Suprapubic skin (tissue), 4 donors: ENCODE measurements around the gene KLHL10. TPM values are rescaled to one million over a fixed set of nuclear protein-coding genes. Genes with fewer than 3 reads are reported as not detected.

Experiments used
- DNase-seq, 2 donors: peaks; one replicate each; pipeline ENCODE4 v3.0.0-alpha.2; 2019; ENCODE audit warnings: low spot score in 2 of 2
- H3K27ac ChIP-seq: fragments of 200-600 bp; sonication (generic); one replicate; pipeline ENCODE4 v1.5.1; 2019
- H3K27me3 ChIP-seq: fragments of 200-600 bp; sonication (generic); one replicate; pipeline ENCODE4 v1.5.1; 2019
- H3K36me3 ChIP-seq: fragments of 200-600 bp; sonication (generic); one replicate; pipeline ENCODE4 v1.5.1; 2019
- H3K4me1 ChIP-seq: fragments of 200-600 bp; sonication (generic); one replicate; pipeline ENCODE4 v1.5.1; 2019
- H3K4me3 ChIP-seq: fragments of 200-600 bp; sonication (generic); one replicate; pipeline ENCODE4 v1.5.1; 2019; ENCODE audit warnings: mild to moderate bottlenecking
- H3K9me3 ChIP-seq: fragments of 200-600 bp; sonication (generic); one replicate; pipeline ENCODE4 v1.5.1; 2019
- EP300 ChIP-seq: sonication (generic); formaldehyde crosslinking; IDR thresholded peaks from one replicate; pipeline ENCODE4 v1.6.1; 2017; ENCODE audit warnings: antibody characterized with exemption
- POLR2A ChIP-seq, 2 donors: fragments of 450-650 bp; IDR thresholded peaks; one replicate each; pipeline ENCODE4 v1.6.1; 2017; ENCODE audit warnings: antibody characterized with exemption in 2 of 2, mild to moderate bottlenecking in 2 of 2, moderate library complexity in 2 of 2
- POLR2AphosphoS5 ChIP-seq, 3 donors: sonication (generic); formaldehyde crosslinking; IDR thresholded peaks; one replicate each; pipeline ENCODE4 v1.6.1; 2017; ENCODE audit warnings: antibody characterized with exemption in 3 of 3
- WGBS: methylation state at CpG from one replicate; pipeline ENCODE4 v1.1.5; 2018; 5-methylcytosine and 5-hydroxymethylcytosine counted together
- total RNA-seq, 4 donors: library from RNA; depleted of rRNA; stranded (reverse); fragments of >200 nt; gene quantifications; one replicate each; pipeline ENCODE4 v1.1.0, GENCODE V29; 2016
- TF ChIP-seq, protein P1 (sequence below), 2 donors: fragments of 200-600 bp in 1 of 2; fragments of 450-650 bp in 1 of 2; sonication (generic) in 1 of 2; IDR thresholded peaks; one replicate each; pipeline ENCODE4 v1.5.1; 2016 to 2019; ENCODE audit warnings: antibody characterized with exemption in 2 of 2, mild to moderate bottlenecking in 1 of 2, moderate library complexity in 1 of 2

Gene KLHL10
- total RNA-seq, 4 donors from 2014 or later = 0.30 TPM; not detected in 3

DNA sequence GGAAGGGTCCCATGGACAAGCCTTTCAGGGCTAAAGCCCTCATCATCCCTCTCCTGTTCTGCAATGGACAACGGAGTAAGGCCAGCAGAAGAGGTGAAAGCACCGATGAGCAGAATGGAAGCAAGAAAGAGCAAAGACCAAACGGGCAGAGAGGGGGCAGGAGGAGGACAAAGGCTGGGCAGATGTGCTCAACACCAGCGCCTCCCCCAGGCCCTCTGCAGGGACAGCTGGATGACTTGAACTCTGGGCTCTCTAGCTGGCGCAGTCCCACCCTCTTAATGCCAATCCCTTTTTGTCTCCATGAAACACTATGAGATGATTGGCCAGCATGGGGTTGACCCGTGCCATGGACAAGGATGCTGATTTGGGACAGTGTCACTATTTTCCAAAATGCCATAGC lies 59.1 kb downstream of the KLHL10 start:
- H3K4me3 ChIP-seq = no peak overlapping the region
- H3K27ac ChIP-seq = no peak overlapping the region
- H3K9me3 ChIP-seq = no peaks in the 10 kb centered on the region
- no peak for DNase-seq
- no peaks in the 10 kb centered on the region for H3K27me3 ChIP-seq
- TF ChIP-seq, protein P1, sequence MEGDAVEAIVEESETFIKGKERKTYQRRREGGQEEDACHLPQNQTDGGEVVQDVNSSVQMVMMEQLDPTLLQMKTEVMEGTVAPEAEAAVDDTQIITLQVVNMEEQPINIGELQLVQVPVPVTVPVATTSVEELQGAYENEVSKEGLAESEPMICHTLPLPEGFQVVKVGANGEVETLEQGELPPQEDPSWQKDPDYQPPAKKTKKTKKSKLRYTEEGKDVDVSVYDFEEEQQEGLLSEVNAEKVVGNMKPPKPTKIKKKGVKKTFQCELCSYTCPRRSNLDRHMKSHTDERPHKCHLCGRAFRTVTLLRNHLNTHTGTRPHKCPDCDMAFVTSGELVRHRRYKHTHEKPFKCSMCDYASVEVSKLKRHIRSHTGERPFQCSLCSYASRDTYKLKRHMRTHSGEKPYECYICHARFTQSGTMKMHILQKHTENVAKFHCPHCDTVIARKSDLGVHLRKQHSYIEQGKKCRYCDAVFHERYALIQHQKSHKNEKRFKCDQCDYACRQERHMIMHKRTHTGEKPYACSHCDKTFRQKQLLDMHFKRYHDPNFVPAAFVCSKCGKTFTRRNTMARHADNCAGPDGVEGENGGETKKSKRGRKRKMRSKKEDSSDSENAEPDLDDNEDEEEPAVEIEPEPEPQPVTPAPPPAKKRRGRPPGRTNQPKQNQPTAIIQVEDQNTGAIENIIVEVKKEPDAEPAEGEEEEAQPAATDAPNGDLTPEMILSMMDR (IDR thresholded peaks at IDR 0.05) = no peak
- no peak for TF ChIP-seq POLR2AphosphoS5 (IDR thresholded peaks at IDR 0.05)
- TF ChIP-seq EP300 = no peak
- TF ChIP-seq POLR2A (IDR thresholded peaks at IDR 0.05) = no peak
- H3K4me1 ChIP-seq = peaks cover 20% of the 10 kb centered on the region
- H3K36me3 ChIP-seq = peaks cover 91% of the 10 kb centered on the region
- WGBS = 90% methylated on average over 6 of the region's 6 CpGs

Other genes starting within 250 kb of the KLHL10 start
- gene KRT16, start 225.1 kb upstream of the KLHL10 start, total RNA-seq = 100 to 1,000 TPM in 3 of 4 donors, 10 to 100 TPM in 1; 65.7 to 772 (median 341) TPM
- 1,000 to 10,000 TPM in 2 of 4 donors, 100 to 1,000 TPM in 2; 434 to 2,751 (median 1,314) TPM for gene KRT17, start 213.2 kb upstream of the KLHL10 start, total RNA-seq
- gene EIF1, start 148.9 kb upstream of the KLHL10 start, total RNA-seq = 100 to 1,000 TPM; 238 to 471 (median 430) TPM
- gene GAST, start 125.5 kb upstream of the KLHL10 start, total RNA-seq = not detected
- gene HAP1, start 103.2 kb upstream of the KLHL10 start, total RNA-seq = 1 to 10 TPM; 1.0 to 9.3 (median 1.2) TPM
- 1,000 to 10,000 TPM; 1,107 to 2,369 (median 1,992) TPM for gene JUP, start 51.1 kb upstream of the KLHL10 start, total RNA-seq
- gene P3H4, start 25.9 kb upstream of the KLHL10 start, total RNA-seq = 10 to 100 TPM in 1 of 4 donors, 1 to 10 TPM in 3; 8.5 to 18.6 (median 9.2) TPM
- gene FKBP10, start 24.8 kb upstream of the KLHL10 start, total RNA-seq = 10 to 100 TPM; 11.7 to 14.8 (median 12.4) TPM
- gene NT5C3B, start 1.6 kb upstream of the KLHL10 start, total RNA-seq = 10 to 100 TPM; 21.6 to 41.2 (median 30.7) TPM
- 10 to 100 TPM; 19.6 to 27.9 (median 21.4) TPM for gene KLHL11, start 27.6 kb downstream of the KLHL10 start, total RNA-seq
- gene ACLY, start 81.1 kb downstream of the KLHL10 start, total RNA-seq = 10 to 100 TPM; 40.5 to 81.9 (median 72.9) TPM
- gene ODAD4, start 92.8 kb downstream of the KLHL10 start, total RNA-seq = 1 to 10 TPM in 2 of 4 donors, under 1 TPM in 1, not detected in 1; 0.42 to 1.9 (median 1.3) TPM
- 10 to 100 TPM; 44.3 to 55.1 (median 47.3) TPM for gene CNP, start 129.0 kb downstream of the KLHL10 start, total RNA-seq
- 10 to 100 TPM; 57.5 to 82.6 (median 60.2) TPM for gene DNAJC7, start 179.6 kb downstream of the KLHL10 start, total RNA-seq
- gene NKIRAS2, start 182.3 kb downstream of the KLHL10 start, total RNA-seq = 10 to 100 TPM; 33.7 to 52.5 (median 43.9) TPM
- gene C17orf113, start 212.8 kb downstream of the KLHL10 start, total RNA-seq = 1 to 10 TPM in 2 of 4 donors, under 1 TPM in 2; 0.60 to 2.3 (median 1.4) TPM